HepG2 (cell line): Measurements from ENCODE around the gene CKS2. TPM values are rescaled to one million over a fixed set of nuclear protein-coding genes. Genes with fewer than 3 reads are reported as not detected.

ENCODE experiments used
- BRCA1 ChIP-seq: sonication (generic); formaldehyde crosslinking; IDR thresholded peaks from 2 replicates; pipeline ENCODE4 v1.4.0; 2020; ENCODE audit warnings: missing genetic modification reagents
- GTF2F1 ChIP-seq: fragments of 150-350 bp; IDR thresholded peaks from 2 replicates; pipeline ENCODE4 v1.6.1; 2014; ENCODE audit warnings: low read length
- KDM5B ChIP-seq: sonication (generic); formaldehyde crosslinking; IDR thresholded peaks from 2 replicates; pipeline ENCODE4 v1.4.0; 2020; ENCODE audit warnings: missing genetic modification reagents, mild to moderate bottlenecking, borderline replicate concordance
- KDM6A ChIP-seq: IDR thresholded peaks from 2 replicates; pipeline ENCODE4 v1.6.1; 2016; ENCODE audit warnings: low read depth
- NFKB2 ChIP-seq: sonication (generic); formaldehyde crosslinking; IDR thresholded peaks from 2 replicates; pipeline ENCODE4 v1.4.0; 2020; ENCODE audit warnings: missing genetic modification reagents, borderline replicate concordance
- SP5 ChIP-seq: IDR thresholded peaks from 2 replicates; pipeline ENCODE4 v1.6.1; 2016; ENCODE audit warnings: low read depth, borderline replicate concordance
- ZIK1 ChIP-seq: sonication (generic); formaldehyde crosslinking; IDR thresholded peaks from 2 replicates; pipeline ENCODE4 v1.5.0; 2020; ENCODE audit warnings: mild to moderate bottlenecking, low read depth, missing genetic modification reagents, borderline replicate concordance
- ZNF18 ChIP-seq: sonication (generic); formaldehyde crosslinking; IDR thresholded peaks from 2 replicates; pipeline ENCODE4 v1.8.0; 2022; ENCODE audit warnings: mild to moderate bottlenecking, missing genetic modification reagents; ENCODE audit not compliant: insufficient replicate concordance
- ZNF296 ChIP-seq: sonication (generic); formaldehyde crosslinking; conservative IDR thresholded peaks from 2 replicates; pipeline ENCODE4 v1.5.0; 2020; ENCODE audit warnings: mild to moderate bottlenecking, missing genetic modification reagents
- ZNF354B ChIP-seq: sonication (generic); formaldehyde crosslinking; IDR thresholded peaks from 2 replicates; pipeline ENCODE4 v1.8.0; 2022; ENCODE audit warnings: mild to moderate bottlenecking, missing genetic modification reagents
- ZNF441 ChIP-seq: sonication (generic); formaldehyde crosslinking; IDR thresholded peaks from 2 replicates; pipeline ENCODE4 v1.7.0; 2021; ENCODE audit warnings: missing genetic modification reagents, borderline replicate concordance
- ZNF496 ChIP-seq: sonication (generic); formaldehyde crosslinking; IDR thresholded peaks from 2 replicates; pipeline ENCODE4 v1.8.1; 2023; ENCODE audit warnings: mild to moderate bottlenecking, moderate library complexity, missing genetic modification reagents; ENCODE audit not compliant: insufficient replicate concordance
- ZNF552 ChIP-seq: sonication (generic); formaldehyde crosslinking; IDR thresholded peaks from 2 replicates; pipeline ENCODE4 v1.9.0; 2022; ENCODE audit warnings: missing genetic modification reagents, mild to moderate bottlenecking, borderline replicate concordance
- polyA plus RNA-seq, 8 experiments: library from polyadenylated mRNA; depleted of rRNA in 3 of 8; stranded (reverse) in 7 of 8; unstranded in 1 of 8; fragments of >200 nt; fragmentation: Illumina TruSeq in 4 of 8; extraction: Trizol in 4 of 8; gene quantifications; 2 replicates each; pipeline versions ENCODE4 v1.2.1 to v1.2.3, GENCODE V29; 2011 to 2016; ENCODE audit warnings: low read depth in 4 of 8, missing spikeins in 1 of 8, mixed read lengths in 1 of 8; ENCODE audit not compliant: insufficient read depth in 1 of 8
- total RNA-seq, 5 experiments: library from RNA; depleted of rRNA; stranded (reverse); fragments of >200 nt; fragmentation: Illumina TruSeq; extraction: Trizol; gene quantifications; 2 replicates each; pipeline ENCODE4 v1.2.3, GENCODE V29; 2016; ENCODE audit warnings: low read depth in 1 of 5
- TF ChIP-seq, protein P1 (sequence below): sonication (generic); formaldehyde crosslinking; IDR thresholded peaks from 2 replicates; pipeline ENCODE4 v1.8.1; 2023; ENCODE audit warnings: mild to moderate bottlenecking, inconsistent platforms, moderate library complexity, missing genetic modification reagents, borderline replicate concordance
- TF ChIP-seq, protein P2 (sequence below): sonication (generic); formaldehyde crosslinking; IDR thresholded peaks from 2 replicates; pipeline ENCODE4 v1.4.0; 2020; ENCODE audit warnings: missing genetic modification reagents

Gene CKS2
- total and polyA plus RNA-seq, 2 of the 13 experiments (the other 11 are each of a cell fraction or from before 2014, with no cell fraction given): 251 to 317 TPM

GRCh38 chr9:89350988-89351557 lies 40.1 kb downstream of the CKS2 start (continued):
- no peak for TF ChIP-seq BRCA1 (CRISPR knock-in tag)
- TF ChIP-seq, protein P1, sequence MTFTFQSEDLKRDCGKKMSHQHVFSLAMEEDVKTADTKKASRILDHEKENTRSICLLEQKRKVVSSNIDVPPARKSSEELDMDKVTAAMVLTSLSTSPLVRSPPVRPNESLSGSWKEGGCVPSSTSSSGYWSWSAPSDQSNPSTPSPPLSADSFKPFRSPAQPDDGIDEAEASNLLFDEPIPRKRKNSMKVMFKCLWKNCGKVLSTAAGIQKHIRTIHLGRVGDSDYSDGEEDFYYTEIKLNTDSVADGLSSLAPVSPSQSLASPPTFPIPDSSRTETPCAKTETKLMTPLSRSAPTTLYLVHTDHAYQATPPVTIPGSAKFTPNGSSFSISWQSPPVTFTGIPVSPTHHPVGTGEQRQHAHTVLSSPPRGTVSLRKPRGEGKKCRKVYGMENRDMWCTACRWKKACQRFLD: no peak
- TF ChIP-seq ZNF18: no peak
- TF ChIP-seq ZNF441 (CRISPR knock-in tag): no peak
- TF ChIP-seq ZNF296 (CRISPR knock-in tag): no peak; the same call in 1 of the 2 replicates
- TF ChIP-seq ZNF496: no peak
- TF ChIP-seq KDM6A: peak; percentile 60
- no peak for TF ChIP-seq GTF2F1
- TF ChIP-seq ZNF354B (CRISPR knock-in tag): peak; percentile 72; the same call in 1 of the 2 replicates
- TF ChIP-seq SP5 (CRISPR knock-in tag): peak; percentile 55; the same call in 1 of the 2 replicates
- TF ChIP-seq, protein P2, sequence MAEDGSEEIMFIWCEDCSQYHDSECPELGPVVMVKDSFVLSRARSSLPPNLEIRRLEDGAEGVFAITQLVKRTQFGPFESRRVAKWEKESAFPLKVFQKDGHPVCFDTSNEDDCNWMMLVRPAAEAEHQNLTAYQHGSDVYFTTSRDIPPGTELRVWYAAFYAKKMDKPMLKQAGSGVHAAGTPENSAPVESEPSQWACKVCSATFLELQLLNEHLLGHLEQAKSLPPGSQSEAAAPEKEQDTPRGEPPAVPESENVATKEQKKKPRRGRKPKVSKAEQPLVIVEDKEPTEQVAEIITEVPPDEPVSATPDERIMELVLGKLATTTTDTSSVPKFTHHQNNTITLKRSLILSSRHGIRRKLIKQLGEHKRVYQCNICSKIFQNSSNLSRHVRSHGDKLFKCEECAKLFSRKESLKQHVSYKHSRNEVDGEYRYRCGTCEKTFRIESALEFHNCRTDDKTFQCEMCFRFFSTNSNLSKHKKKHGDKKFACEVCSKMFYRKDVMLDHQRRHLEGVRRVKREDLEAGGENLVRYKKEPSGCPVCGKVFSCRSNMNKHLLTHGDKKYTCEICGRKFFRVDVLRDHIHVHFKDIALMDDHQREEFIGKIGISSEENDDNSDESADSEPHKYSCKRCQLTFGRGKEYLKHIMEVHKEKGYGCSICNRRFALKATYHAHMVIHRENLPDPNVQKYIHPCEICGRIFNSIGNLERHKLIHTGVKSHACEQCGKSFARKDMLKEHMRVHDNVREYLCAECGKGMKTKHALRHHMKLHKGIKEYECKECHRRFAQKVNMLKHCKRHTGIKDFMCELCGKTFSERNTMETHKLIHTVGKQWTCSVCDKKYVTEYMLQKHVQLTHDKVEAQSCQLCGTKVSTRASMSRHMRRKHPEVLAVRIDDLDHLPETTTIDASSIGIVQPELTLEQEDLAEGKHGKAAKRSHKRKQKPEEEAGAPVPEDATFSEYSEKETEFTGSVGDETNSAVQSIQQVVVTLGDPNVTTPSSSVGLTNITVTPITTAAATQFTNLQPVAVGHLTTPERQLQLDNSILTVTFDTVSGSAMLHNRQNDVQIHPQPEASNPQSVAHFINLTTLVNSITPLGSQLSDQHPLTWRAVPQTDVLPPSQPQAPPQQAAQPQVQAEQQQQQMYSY: no peak
- 0 out of 2 replicates have a peak, but pooled peaks have one; percentile 6 for TF ChIP-seq ZIK1
- TF ChIP-seq NFKB2 (CRISPR knock-in tag): no peak
- no peak for TF ChIP-seq ZNF552 (CRISPR knock-in tag)
- TF ChIP-seq KDM5B: no peak
